Measurements from ENCODE around the gene RUFY3. TPM values are rescaled to one million over a fixed set of nuclear protein-coding genes. Genes with fewer than 3 reads are reported as not detected.
"Not testable (repeated sequence)": the region's sequence is repeated elsewhere in the genome, so short reads cannot be mapped to it uniquely, and the experiment has no call there.

The RUFY3 gene
- polyA plus RNA-seq, 4 donors, result 78.0 to 198 (median 137) TPM

DNA sequence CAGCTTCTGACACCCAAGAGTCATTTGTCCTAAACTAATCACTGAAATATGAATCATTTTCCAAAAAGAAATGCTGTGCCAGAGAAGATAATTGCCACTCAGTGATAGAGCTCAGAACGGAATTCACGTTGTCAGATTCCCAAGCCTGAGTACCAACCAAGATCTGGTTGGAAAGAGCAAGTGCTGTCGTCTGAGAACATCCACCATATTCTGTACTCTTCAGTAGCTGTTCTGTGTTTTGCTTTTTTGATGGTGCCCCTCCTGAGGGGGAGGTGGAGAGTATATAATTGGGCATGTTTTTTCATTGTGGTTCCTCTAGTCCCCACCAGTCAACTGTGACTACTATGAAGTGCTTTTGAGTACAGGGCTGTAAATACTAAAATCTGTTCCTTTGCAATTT lies 13.2 kb downstream of the RUFY3 start:
- no peak for DNase-seq (ENCODE audit: low read depth in 4 of 4, low spot score in 2 of 4)

DNA sequence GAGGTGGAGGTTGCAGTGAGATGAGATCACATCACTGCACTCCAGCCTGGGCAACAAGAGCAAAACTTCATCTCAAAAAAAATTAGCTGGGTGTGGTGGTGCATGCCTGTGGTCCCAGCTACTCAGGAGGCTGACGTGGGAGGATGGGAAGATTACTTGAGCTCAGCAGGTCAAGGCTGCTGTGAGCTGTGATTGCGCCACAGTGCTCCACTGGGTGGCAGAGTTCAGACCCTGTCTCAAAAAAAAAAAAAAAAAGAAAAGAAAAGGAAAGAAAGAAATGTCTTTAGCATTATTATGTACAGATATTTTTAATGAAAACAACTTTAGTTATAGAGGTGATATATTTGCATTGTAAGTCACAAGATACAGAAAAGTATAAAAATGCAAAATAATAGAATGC lies 14.2 kb downstream of the RUFY3 start:
- DNase-seq (ENCODE audit: low read depth in 4 of 4, low spot score in 2 of 4), result not testable (repeated sequence)

DNA sequence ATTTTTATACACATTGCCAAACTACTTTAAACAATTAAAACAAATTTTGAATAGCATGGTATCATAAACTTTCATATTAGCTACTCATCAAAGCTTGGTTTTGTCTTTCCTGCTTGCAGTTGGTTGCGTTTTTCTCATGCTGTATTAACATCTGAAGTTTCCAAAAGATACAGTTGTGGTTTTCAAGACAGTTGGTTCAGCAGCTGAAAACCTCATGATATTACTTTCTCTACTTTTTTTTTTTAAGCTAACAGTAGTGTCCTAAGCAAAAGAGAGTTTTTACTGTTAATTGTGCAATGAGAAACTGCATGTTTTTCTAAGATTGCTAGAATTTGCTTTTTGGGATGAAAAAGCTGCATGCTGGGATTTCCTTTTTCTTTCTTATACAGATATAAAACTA lies 15.2 kb downstream of the RUFY3 start:
- DNase-seq (ENCODE audit: low read depth in 4 of 4, low spot score in 2 of 4), result no peak

DNA sequence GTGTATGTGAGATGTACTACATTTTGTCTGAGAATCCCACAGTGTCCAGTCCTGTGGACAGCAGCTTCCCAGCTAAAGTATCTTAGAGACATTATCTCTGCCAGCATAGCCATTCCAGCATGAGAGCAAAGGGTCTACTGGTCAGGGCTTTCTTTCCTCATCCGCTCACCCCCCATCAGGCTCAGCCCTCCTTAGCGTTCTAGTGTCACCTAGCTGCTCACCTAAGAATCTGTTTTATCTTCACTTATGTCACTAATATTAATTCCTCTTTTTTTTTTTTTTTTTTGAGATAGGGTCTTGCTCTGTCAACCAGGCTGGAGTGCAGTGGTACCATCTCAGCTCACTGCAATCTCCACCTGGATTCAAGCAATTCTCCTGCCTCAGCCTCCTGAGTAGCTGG lies 15.6 kb downstream of the RUFY3 start:
- DNase-seq (ENCODE audit: low read depth in 4 of 4, low spot score in 2 of 4), result no peak

DNA sequence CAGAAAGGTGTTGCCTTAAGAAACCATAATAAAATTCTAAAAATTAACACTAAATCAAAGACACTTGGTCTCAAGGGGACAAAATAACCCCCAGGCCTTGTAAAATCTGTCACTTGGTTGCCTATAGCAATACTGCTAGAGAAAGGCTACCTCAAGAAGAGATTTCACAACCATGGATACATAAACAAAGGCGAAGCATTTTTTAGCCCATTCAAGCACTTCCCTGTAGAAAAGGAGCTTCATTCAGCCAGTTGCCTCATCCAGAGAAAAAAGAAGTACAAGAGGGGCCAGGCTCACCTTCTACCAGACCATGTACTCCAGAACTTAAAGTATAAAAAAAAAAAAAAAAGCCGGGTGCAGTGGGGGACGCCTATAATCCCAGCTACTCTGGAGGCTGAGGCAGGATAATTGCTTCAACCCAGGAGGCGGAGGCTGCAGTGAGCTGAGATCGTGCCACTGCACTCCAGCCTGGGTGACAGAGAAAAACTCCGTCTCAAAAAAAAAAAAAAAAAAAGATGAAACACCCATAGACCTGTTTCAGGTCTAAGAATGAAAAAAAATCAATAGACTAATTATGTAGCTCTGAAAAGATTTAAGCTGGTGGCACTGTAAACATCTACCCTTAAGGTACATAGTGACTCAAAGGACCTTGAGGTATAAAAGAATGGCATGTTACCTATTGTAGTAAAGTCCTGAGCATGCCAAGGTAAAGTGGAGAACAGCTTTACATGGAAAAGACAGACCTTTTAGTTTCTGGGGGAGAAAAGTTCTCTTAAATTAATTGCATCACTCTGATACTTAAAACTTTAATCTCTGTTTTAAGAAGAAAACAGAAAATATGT lies 18.0 kb downstream of the RUFY3 start:
- no peak for DNase-seq (ENCODE audit: low read depth in 4 of 4, low spot score in 2 of 4)

DNA sequence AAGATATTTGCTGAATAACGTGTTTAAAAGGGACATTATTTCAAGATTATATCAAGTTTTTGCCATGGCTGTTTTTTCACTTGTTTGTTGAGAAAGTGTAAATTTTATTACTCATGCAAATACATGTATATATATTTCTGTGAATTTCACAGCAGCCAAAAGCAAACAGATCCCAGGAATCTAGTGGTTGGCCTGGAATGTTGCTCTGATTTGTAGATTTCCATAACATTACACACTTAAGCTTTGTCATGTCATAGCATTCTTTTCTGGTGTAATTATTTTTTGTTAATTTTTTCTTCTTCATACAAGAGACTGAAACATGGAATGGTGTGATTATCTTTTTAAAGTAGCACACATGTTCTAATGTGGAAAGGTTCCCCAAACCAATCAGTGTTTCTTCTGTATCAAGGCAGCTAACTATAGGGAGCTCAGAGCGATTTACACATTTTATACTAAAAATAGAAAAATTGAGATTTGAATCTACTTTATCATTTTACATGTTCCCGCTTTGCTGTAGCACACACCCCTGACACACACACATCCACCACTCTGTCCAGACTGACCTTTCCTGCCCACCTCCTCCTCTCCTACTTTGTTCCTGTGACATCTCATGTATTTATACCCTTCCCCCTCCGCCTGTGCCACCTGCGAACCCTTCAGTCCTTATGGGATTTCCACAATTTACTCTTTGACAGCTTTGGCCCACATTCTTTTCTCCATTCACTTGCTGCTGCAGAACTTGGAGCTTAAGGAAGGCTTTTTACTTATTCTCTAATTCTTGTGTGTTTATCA lies 20.3 kb downstream of the RUFY3 start:
- no peak for DNase-seq (ENCODE audit: low read depth in 4 of 4, low spot score in 2 of 4)

DNA sequence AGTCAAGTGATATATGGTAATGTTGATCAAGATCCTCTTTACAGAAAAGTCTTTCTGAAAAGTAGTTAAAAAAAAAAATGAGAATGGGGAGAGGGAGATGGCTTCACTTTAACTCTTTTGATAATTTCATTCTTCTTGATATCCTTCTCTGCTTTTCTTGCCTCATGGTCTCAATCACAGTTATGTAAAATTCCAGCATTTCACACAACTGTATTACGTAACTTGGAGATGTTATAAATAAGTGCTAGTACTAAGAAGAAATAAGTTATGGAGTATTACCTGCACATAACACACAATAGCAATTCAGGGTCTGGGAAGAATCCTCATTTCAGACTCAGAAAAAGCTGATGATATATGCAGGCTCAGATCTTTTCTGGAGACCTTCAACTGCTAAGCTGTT lies 22.0 kb downstream of the RUFY3 start:
- no peak for DNase-seq (ENCODE audit: low read depth in 4 of 4, low spot score in 2 of 4)

DNA sequence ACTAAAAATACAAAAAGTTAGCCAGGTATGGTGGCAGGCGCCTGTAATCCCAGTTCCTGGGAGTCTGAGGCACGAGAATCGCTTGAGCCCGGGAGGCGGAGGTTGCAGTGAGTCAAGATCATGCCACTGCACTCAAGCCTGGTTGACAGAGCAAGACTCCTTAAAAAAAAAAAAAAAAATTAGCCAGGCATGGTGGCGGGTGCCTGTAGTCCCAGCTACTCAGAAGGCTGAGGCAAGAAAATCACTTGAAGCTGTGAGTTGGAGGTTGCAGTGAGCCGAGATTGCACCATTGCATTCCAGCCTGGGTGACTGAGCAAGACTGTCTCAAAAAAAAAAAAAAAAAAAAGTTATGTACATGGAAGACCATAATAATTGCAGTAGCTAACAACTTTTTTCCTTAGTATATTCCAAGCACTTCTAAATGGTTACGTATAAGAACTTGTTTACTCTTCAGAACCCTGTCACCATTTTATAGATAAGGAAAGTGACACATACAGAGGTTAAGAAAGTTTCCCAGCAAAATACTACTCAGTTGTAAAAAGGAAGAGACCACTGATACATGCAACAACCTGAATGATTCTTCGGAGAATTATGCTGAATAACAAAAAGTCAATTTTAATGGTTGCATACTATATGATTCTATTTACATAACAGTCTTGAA lies 24.5 kb downstream of the RUFY3 start:
- no peak for DNase-seq (ENCODE audit: low read depth in 4 of 4, low spot score in 2 of 4)

DNA sequence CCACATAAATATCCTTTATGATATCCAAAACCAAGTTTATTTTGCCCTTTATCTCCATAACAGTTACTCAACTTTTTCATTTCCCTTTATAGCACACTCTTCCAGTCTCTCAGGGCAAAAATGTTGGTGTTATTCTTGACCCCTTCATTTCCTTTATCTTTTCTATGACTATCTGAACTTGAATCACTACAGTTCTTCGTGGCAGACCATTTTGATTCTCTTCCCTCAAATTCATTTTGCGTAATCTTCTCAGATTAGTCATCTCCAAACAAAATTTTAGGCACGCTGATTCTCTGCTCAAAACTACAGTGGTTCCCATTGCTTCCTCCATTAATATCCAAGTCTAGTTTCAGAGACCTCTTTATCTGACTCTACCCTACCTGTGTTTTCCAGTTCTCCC lies 26.1 kb downstream of the RUFY3 start:
- DNase-seq (ENCODE audit: low read depth in 4 of 4, low spot score in 2 of 4), result no peak

DNA sequence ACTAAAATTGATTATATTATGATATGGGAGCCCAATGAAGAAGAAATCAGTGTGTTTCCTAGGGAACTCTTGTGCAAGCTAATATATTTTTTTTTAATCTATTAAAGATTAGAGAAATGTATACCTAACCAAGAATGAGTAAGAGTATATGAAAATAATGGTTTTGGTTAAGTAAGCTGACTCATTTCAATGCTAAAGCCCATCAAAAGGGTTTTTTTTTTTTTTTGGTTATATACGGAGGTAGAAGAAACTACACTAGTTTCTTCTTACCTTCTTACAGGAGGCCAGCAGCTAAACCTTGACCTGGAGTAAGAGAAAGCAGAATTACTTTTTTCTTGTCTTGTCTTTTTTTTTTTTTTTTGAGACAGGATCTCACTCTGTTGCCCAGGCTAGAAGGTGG lies 27.5 kb downstream of the RUFY3 start:
- DNase-seq (ENCODE audit: low read depth in 4 of 4, low spot score in 2 of 4), result no peak

DNA sequence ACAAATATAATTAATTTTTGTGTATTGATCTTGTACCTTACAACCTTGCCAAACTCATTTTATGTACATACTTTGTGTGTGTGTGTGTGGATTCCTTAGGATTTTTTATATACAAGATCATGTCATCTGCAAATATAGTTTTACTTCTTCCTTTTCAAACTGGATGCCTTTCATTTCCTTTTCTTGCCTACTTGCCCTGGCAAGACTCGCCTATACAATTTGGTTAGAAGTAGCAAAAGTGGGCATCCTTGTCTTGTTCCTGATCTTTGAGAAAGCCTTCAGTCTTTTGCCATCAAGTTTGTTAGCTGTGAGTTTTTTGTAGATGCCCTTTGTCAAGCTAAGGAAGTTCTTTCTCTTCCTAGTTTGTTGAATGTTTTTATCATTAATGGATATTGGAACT lies 30.5 kb downstream of the RUFY3 start:
- no peak for DNase-seq (ENCODE audit: low read depth in 4 of 4, low spot score in 2 of 4)

DNA sequence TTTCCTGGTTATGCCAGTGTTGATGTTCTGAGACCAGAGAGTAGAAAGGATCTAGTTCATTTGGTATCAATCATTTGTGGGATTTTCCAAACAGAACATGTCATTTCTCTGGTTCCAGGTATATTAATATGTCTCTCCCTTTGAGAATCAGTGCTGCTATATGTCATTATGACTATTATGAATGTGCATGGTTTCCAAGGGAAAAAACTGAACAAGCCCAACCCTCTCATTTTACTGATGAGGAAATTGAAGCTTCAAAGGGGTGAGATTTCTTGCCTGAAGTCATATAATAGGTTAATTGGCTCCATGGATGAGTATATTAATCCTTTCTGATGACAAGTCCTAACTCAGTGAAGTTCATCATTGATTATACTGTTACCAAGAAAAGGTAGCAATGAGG lies 31.9 kb downstream of the RUFY3 start:
- no peak for DNase-seq (ENCODE audit: low read depth in 4 of 4, low spot score in 2 of 4)

DNA sequence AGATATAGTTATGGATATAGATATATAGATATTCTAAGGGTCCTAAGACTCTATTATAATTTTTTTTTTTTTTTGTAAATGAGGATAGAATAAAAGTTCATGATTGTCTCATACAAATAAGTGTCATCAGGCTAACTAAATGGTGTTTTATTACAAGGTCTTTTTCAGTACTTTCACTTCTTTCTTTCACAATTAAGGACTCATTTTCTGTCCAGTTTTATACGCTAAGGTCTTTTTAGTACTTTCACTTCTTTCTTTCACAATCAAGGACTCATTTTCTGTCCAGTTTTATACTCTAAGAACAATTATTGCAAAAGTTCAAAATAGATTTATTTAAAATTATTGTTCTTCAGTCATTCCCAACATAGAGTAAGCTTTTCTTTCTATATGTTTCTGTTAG lies 32.7 kb downstream of the RUFY3 start:
- no peak for DNase-seq (ENCODE audit: low read depth in 4 of 4, low spot score in 2 of 4)

DNA sequence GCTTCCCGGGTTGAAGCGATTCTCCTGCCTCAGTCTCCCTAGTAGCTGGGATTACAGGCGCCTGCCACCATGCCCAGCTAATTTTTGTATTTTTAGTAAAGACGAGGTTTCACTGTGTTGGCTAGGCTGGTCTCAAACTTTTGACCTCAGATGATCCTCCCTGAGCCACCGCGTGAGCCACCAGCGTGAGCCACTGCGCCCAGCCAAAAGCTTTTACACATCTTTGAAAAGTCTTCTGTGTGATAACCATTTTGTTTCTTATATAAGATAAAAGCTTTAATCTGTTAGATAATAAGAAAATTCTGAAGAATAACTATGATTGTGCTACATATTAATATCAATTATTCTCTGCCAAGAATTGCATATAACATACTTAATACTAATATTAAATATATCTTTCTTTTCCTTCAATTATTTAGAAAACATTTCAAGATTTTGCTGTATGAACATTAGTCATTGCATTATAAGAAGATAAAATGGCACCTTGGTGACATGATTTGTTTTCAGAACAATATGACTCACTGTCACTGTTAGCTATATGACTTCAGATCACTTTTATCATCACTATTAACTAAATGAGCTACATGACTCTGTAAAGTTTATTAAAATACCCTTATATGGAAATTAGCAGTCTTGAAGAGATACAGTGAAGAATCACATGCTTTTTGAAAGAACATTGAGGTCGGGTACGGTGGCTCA lies 33.4 kb downstream of the RUFY3 start:
- DNase-seq (ENCODE audit: low read depth in 4 of 4, low spot score in 2 of 4), result no peak

DNA sequence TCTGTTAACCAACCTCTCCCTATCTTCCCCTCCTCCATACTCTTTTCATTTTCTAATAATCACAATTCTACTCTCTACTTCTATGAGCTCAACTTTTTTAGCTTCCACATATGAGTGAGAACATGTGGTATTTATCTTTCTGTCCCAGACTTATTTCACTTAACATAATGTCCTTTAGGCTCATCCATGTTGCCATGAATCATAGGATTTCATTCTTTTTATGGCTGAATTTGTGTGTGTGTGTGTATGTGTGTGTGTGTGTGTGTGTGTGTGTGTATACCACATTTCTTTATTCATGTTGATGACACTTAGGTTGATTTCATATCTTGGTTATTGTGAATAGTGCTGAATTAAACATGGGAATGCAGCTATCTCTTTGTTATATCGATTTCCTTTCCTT lies 37.4 kb downstream of the RUFY3 start:
- DNase-seq (ENCODE audit: low read depth in 4 of 4, low spot score in 2 of 4), result no peak

DNA sequence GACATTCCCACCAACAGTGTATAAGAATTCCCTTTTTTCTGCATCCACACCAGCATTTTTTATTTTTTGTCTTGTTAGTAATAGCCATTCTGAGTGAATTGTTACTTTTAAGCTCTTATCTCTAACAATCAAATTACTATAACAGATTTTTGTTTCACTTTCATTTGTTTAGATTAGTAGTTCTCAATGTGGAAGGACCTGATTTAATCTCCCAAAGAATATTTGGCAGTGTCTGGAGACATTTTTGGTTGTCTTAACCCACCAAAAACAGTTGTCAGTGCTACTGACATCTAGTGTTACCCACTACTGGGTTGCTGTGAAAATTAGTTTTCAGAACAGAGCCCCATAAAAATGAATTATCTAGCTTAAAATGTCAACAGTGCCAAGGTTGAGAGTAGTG lies 37.9 kb downstream of the RUFY3 start:
- DNase-seq (ENCODE audit: low read depth in 4 of 4, low spot score in 2 of 4), result no peak

DNA sequence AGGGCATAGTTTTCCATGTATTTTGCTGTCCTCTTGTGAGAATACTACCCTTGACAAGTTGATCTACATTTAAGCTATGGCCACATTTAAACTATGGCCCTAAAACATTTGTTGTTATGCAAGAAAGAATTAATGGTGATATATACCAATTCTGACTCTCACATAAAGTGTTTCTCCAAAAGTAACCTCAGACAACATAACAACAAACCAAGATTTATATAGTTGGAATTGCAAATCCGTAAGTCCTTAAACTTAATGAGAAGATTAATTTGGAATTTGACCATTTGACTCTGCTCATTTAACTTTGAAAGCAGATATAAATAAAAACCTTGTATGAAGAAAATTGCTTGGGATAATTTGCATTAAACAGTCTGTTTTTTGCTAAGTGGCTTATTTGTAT lies 38.9 kb downstream of the RUFY3 start:
- peak; percentile 42 to 55 (median 50) for DNase-seq (ENCODE audit: low read depth in 4 of 4, low spot score in 2 of 4)

DNA sequence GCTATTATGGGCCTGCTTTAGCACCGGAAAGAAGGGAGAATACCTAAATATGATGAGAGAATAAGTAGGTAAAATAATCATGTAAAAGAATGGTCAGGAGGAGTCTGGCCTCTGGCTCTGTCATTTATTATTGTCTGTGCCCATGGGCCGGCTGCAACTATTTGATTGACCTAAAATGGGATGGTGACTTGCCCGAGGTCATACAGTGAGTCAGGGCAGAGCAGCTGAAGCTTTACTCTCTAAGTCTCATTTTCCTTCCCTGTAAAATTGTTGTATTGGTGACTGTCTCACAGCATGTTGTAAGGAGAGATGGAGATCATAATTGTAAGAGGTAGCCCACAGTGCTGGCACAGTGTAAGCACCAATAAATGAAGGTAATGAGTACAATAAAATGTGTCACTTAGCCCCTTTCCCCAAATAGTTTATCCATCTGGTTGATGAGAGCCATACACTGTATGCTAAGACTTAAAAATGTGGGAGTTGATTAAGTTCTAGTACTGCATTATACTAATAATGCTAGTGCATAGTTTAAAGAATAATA lies 39.6 kb downstream of the RUFY3 start:
- no peak for DNase-seq (ENCODE audit: low read depth in 4 of 4, low spot score in 2 of 4)

DNA sequence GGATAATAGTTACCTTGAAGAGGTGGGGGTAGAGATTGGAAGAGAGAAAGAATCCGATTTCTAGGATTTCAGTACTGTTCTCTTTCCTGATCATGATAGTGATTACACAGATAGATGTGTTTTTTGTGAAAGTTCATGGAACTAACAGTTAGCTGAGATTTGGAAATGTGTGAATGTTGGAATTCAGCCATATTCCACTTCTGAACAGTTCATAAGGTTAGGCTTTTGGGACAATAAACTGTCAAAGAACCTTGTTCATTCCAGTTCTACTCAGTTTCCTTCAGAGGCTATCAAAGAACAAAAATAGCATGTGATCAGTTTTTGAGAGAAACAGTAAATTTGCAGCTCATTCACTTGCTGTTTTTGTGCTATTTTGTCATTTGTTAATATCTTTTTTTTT lies 43.6 kb downstream of the RUFY3 start:
- no peak for DNase-seq (ENCODE audit: low read depth in 4 of 4, low spot score in 2 of 4)

DNA sequence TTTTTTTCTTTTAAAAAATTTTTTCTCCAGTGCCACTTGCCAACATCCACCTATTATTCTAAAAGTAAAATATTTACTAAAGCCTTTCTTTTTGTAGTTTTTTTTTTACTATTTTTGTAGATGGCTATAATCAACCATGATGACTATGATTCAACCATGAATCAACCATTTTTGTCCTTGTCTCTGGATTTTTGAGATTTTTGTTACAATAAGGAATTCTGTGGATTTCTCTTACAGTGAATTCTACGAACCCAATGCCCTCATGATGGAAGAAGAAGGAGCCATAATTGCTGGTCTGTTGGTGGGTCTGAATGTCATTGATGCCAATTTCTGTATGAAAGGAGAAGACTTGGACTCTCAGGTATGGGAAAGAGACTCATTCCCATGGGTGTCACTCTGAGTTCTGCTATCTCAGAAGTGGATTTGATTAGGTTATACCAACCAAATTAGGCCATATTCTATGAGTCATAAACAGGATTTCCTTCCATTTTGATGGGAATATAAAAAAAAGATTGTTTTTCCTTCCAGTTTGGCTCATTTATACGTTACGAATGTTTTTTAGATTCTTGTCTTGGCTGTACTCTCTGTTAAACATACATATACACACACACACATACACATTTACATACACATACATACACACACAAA lies 46.7 kb downstream of the RUFY3 start:
- DNase-seq (ENCODE audit: low read depth in 4 of 4, low spot score in 2 of 4), result no peak
